Loucy (cell line): ENCODE data around the gene CRELD2.
"Not testable (repeated sequence)": the region's sequence is repeated elsewhere in the genome, so short reads cannot be mapped to it uniquely, and the experiment has no call there.

Experiments used
- H2AFZ ChIP-seq: fragments of 200-600 bp; sonication (generic); 2 replicates; pipeline ENCODE4 v1.6.0; 2016; ENCODE audit warnings: antibody characterized with exemption, mild to moderate bottlenecking, low read length, moderate library complexity
- H3F3A ChIP-seq: fragments of 200-600 bp; 2 replicates; pipeline ENCODE4 v1.6.0; 2016; ENCODE audit warnings: antibody characterized with exemption, low read depth, mild to moderate bottlenecking
- H3K27me3 ChIP-seq: fragments of 200-600 bp; sonication (generic); 2 replicates; pipeline ENCODE4 v1.6.1; 2014; ENCODE audit warnings: low read length, mild to moderate bottlenecking; ENCODE audit not compliant: insufficient read depth, poor library complexity, severe bottlenecking
- H3K36me3 ChIP-seq: fragments of 200-600 bp; sonication (generic); 2 replicates; pipeline ENCODE4 v1.6.1; 2016; ENCODE audit warnings: low read length; ENCODE audit not compliant: insufficient read depth
- H3K4me1 ChIP-seq: fragments of 200-600 bp; sonication (generic); 2 replicates; pipeline ENCODE4 v1.5.1; 2014; ENCODE audit warnings: low read length, mild to moderate bottlenecking; ENCODE audit not compliant: insufficient read depth, poor library complexity, severe bottlenecking
- H3K4me2 ChIP-seq: fragments of 200-600 bp; sonication (generic); 2 replicates; pipeline ENCODE4 v1.6.0; 2014; ENCODE audit warnings: antibody characterized with exemption, low read length, low read depth, mild to moderate bottlenecking; ENCODE audit not compliant: poor library complexity, severe bottlenecking
- H3K4me3 ChIP-seq: fragments of 200-600 bp; sonication (generic); 2 replicates; pipeline ENCODE4 v1.5.1; 2014; ENCODE audit warnings: low read length, mild to moderate bottlenecking, mixed read lengths; ENCODE audit not compliant: poor library complexity, severe bottlenecking
- H3K79me2 ChIP-seq: fragments of 200-600 bp; sonication (generic); 2 replicates; pipeline ENCODE4 v1.6.1; 2014; ENCODE audit warnings: low read length; ENCODE audit not compliant: insufficient read depth
- H3K9ac ChIP-seq: fragments of 200-600 bp; sonication (generic); 2 replicates; pipeline ENCODE4 v1.6.0; 2014; ENCODE audit warnings: mild to moderate bottlenecking, low read depth, low read length, moderate library complexity; ENCODE audit not compliant: poor library complexity, severe bottlenecking
- H3K9me2 ChIP-seq: fragments of 200-600 bp; sonication (generic); replicated peaks from 2 replicates; pipeline ENCODE4 v1.6.1; 2016; ENCODE audit warnings: low read depth, low read length, mixed read lengths
- H3K9me3 ChIP-seq: fragments of 200-600 bp; sonication (generic); 2 replicates; pipeline ENCODE4 v1.6.1; 2014; ENCODE audit warnings: mild to moderate bottlenecking, antibody characterized with exemption, low read length, low read depth; ENCODE audit not compliant: insufficient read depth
- H4K20me1 ChIP-seq: fragments of 200-600 bp; sonication (generic); 2 replicates; pipeline ENCODE4 v1.6.0; 2014; ENCODE audit warnings: antibody characterized with exemption, low read length, mild to moderate bottlenecking; ENCODE audit not compliant: insufficient read depth, poor library complexity, severe bottlenecking
- EZH2phosphoT487 ChIP-seq: fragments of 200-600 bp; IDR thresholded peaks from 2 replicates; pipeline ENCODE4 v1.6.1; 2018; ENCODE audit warnings: antibody characterized with exemption, mild to moderate bottlenecking, moderate library complexity, borderline replicate concordance
- TF ChIP-seq, protein P1 (sequence below): fragments of 200-600 bp; sonication (generic); conservative IDR thresholded peaks from 2 replicates; pipeline ENCODE4 v1.5.1; 2014; ENCODE audit warnings: mild to moderate bottlenecking, antibody characterized with exemption, low read length

The CRELD2 gene

DNA sequence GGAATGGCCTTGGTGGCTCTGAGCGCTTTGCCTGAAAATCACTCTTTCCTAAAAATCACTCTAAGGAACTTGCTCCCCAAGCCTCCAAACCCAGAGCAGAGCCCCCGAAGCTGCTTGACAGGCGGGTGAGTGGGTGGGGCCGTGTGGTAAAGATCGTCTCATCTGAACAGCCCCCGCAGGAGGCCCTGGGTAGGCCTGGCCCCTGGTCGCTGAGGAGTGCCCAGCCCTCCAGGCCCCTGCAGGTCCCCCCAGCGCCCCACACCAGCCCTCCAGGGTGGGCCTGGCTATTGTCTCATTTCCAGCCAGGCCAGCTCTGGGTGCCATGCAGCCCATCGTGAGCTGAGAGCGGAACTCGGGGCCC, 25.0 kb downstream of the CRELD2 start:
- TF ChIP-seq, protein P1, sequence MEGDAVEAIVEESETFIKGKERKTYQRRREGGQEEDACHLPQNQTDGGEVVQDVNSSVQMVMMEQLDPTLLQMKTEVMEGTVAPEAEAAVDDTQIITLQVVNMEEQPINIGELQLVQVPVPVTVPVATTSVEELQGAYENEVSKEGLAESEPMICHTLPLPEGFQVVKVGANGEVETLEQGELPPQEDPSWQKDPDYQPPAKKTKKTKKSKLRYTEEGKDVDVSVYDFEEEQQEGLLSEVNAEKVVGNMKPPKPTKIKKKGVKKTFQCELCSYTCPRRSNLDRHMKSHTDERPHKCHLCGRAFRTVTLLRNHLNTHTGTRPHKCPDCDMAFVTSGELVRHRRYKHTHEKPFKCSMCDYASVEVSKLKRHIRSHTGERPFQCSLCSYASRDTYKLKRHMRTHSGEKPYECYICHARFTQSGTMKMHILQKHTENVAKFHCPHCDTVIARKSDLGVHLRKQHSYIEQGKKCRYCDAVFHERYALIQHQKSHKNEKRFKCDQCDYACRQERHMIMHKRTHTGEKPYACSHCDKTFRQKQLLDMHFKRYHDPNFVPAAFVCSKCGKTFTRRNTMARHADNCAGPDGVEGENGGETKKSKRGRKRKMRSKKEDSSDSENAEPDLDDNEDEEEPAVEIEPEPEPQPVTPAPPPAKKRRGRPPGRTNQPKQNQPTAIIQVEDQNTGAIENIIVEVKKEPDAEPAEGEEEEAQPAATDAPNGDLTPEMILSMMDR, result no peak
- TF ChIP-seq EZH2phosphoT487, result no peak

DNA sequence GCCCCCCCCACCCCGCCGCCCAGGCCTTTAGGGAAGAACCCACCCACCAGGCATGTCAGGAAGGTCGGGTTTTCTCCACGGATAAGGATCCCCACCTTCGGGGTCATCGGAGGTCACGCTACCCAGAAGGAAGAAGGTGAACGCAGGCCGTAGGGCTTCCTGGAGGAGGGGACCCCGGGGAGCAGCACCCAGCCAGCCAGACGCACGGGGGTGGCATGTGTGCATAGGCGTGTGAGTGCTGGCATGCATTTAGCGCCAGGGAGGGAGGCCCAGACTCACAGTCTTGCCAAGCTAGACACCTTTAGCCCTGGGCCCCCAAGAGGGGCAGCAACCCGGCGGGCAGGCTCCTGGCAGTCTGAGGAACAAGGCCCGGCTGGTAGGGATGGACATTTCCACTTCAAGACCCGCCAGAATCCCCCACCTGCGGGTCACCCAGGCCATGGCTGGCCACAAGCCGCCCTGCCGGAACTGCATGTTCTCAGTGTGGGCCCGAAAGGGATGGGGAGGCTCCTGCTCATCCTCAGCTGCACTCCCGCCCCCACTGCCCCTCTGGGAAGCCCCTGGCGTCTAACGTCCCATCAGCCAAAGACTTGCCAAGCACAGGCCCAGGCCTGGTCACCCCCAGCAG, 25.5 kb downstream of the CRELD2 start:
- Histone ChIP-seq H4K20me1 (no peaks in the 10 kb centered on the region), H3K36me3 (no peaks in the 10 kb centered on the region), H3K9me2 (no peaks in the 10 kb centered on the region), H3K27me3 (no peaks in the 10 kb centered on the region), H3K79me2 (no peaks in the 10 kb centered on the region), H3K4me2 (peak overlapping the region; percentile 43), H2AFZ (no peak overlapping the region), H3K4me3 (peak overlapping the region; percentile 48), H3K9me3 (no peaks in the 10 kb centered on the region), H3F3A (0 out of 2 replicates have a peak, but pooled peaks cover 5% of the 10 kb centered on the region), H3K4me1 (peaks cover 6% of the 10 kb centered on the region), H3K9ac (peak overlapping the region; percentile 56)
- TF ChIP-seq EZH2phosphoT487, result no peak
- TF ChIP-seq, protein P1, result no peak

More for the DNA sequence above, 25.0 kb downstream of the CRELD2 start:
- Histone ChIP-seq H2AFZ (no peak overlapping the region), H3K4me3 (no peak overlapping the region), H3K9me3 (no peaks in the 10 kb centered on the region), H3F3A (0 out of 2 replicates have a peak, but pooled peaks cover 5% of the 10 kb centered on the region), H3K9me2 (no peaks in the 10 kb centered on the region), H4K20me1 (no peaks in the 10 kb centered on the region), H3K36me3 (no peaks in the 10 kb centered on the region), H3K4me2 (no peak overlapping the region), H3K79me2 (no peaks in the 10 kb centered on the region), H3K9ac (no peak overlapping the region), H3K4me1 (peaks cover 6% of the 10 kb centered on the region), H3K27me3 (no peaks in the 10 kb centered on the region)

DNA sequence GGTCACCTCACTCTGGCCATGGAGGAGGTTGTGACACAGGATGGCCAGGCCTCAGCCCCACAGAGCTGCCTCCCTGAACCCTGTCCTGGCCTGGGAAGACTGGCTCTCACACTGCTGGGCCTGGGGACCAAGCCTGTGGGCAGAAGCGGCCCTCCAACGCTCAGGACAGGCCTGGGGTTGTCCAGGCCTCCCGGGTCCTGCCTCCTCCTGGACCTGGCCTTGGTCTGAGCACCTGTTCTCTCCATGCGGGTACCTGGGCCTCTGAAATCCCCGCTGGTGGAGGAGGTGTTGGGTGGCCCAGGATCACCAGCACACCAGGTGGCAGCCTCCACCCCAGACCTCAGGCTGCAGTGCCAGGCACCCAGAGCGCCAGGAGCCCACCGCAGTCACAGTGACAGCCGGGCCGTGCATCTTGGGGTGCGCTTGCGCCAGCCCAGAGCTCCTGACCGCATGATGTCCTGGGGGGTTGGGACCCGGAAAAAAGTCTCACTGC, 26.0 kb downstream of the CRELD2 start:
- Histone ChIP-seq H3K4me1 (peaks cover 6% of the 10 kb centered on the region), H3F3A (0 out of 2 replicates have a peak, but pooled peaks cover 5% of the 10 kb centered on the region), H3K79me2 (no peaks in the 10 kb centered on the region)

DNA sequence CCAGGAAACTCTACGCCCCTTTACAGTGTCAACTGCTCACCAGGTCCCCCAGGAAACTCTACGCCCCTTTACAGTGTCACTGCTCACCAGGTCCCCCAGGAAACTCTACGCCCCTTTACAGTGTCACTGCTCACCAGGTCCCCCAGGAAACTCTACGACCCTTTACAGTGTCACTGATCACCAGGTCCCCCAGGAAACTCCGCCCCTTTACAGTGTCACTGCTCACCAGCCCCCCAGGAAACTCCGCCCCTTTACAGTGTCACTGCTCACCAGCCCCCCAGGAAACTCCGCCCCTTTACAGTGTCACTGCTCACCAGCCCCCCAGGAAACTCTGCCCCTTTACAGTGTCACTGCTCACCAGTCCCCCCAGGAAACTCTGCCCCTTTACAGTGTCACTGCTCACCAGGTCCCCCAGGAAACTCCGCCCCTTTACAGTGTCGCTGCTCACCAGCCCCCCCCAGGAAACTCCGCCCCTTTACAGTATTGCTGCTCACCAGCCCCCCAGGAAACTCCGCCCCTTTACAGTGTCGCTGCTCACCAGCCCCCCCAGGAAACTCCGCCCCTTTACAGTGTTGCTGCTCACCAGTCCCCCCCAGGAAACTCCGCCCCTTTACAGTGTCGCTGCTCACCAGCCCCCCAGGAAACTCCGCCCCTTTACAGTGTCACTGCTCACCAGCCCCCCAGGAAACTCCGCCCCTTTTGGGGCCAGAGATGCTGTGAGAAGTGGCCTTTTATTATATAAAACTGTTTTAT, 26.8 kb downstream of the CRELD2 start:
- not testable (repeated sequence) for H3K27me3 ChIP-seq, H3K4me1 ChIP-seq, H3K79me2 ChIP-seq, H3K36me3 ChIP-seq, H2AFZ ChIP-seq, H4K20me1 ChIP-seq, H3K9me2 ChIP-seq, H3F3A ChIP-seq, H3K9me3 ChIP-seq
- H3K4me3 ChIP-seq, result peak overlapping the region; percentile 41
- H3K9ac ChIP-seq, result peak overlapping the region; percentile 27
- H3K4me2 ChIP-seq, result peak overlapping the region; percentile 47

More for the DNA sequence above, 26.0 kb downstream of the CRELD2 start:
- H3K36me3 ChIP-seq, result no peaks in the 10 kb centered on the region
- H3K9me2 ChIP-seq, result no peaks in the 10 kb centered on the region
- H3K4me2 ChIP-seq, result peak overlapping the region; percentile 43
- H3K27me3 ChIP-seq, result no peaks in the 10 kb centered on the region
- no peaks in the 10 kb centered on the region for H3K9me3 ChIP-seq
- no peak overlapping the region for H2AFZ ChIP-seq
- H3K9ac ChIP-seq, result peak overlapping the region; percentile 56
- TF ChIP-seq EZH2phosphoT487, result no peak
- TF ChIP-seq, protein P1, result no peak
- peak overlapping the region; percentile 48 for H3K4me3 ChIP-seq
- no peaks in the 10 kb centered on the region for H4K20me1 ChIP-seq
